HG03520 (cell line): Measurements from ENCODE around the gene ARHGEF38.
A peak's percentile ranks its signal among the peaks of the same experiment; 100 is the strongest.
"Not testable (repeated sequence)": the region's sequence is repeated elsewhere in the genome, so short reads cannot be mapped to it uniquely, and the experiment has no call there.

Experiments
- ATAC-seq: cut with Tn5 transposase; IDR thresholded peaks from one replicate; pipeline ENCODE4 v1.9.1; 2021; ENCODE audit warnings: mild to moderate bottlenecking, moderate library complexity; ENCODE audit not compliant: unreplicated experiment

The ARHGEF38 gene

DNA sequence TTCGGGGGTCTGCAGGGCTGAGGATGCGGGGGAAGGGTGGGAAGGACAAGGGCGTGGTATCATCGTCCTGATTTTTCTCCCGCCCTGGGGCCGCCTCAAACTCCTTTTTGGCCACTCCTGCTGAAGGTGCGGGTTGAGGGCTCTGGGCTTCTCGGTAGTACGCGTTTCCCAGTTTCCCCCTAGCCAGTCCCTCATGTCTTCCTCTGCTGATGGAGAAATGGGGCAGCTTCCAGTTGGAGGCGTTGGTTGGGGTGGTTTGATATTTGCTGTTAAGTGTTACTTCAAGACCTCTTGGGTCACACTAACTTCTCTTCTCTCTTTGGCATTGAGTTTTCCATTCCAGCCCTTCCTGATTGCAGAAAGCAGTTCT, 156.6 kb downstream of the ARHGEF38 start:
- peak; percentile 31 for ATAC-seq

DNA sequence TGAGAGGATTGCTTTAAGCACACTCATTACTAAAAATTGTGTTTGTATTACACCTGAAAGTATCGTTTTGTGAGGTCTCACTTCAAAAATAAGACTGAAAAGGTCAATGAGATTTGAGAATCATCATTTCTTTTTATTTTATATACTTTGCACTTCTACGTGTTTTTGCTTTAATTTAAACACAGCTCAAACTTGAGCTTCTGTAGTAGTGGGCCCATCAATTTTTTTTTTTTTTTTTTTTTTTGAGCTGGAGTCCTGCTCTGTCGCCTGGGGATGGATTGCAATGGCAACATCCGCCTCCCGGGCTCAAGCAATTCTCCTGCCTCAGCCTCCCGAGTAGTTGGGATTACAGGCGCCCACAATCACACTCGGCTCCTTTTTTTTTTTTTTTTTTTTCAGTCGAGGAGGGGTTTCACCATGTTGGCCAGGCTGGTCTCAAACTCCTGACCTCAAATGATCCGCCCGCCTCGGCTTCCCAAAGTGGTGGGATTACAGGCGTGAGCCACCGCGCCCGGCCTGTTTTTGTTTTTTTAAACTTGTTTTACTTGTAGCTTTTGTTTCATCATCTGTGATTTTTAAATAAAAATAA, 157.7 kb downstream of the ARHGEF38 start:
- no peak for ATAC-seq

DNA sequence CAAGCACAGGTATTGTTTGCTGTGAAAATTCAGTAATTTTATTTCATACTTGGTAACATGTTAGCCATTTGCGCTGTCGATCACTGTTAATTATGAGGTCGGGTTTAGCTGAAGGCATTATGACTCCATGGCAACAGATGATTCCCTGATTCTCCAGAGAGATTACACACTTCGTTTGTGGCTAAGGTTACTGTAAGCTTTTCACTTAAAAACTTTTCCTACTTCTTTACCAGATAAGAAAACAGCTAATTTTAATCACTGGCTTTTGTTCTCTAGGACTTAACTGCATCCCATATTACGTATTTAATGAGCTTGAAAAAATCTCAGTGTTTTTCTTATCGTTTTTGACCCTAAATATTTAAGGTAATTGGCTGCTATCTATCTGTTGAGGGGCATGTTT, 158.3 kb downstream of the ARHGEF38 start:
- no peak for ATAC-seq

DNA sequence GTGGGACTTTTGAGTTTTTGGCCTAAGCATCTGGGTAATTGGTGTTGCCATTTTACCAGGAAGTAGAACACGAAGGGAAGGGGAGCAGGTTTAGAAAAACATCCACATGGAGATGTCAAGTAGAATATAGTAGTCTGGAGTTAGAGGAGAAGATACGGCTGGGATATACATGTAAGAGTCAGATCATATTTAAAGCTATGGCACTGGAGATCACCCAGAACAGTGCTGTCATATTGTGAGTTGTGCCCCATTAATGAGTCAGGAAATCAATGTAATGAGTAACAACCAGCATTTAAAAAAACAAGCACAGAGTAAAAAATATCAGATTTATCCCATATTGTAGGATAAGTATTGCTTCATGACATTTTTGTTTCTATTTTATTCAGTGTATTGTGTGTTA, 160.3 kb downstream of the ARHGEF38 start:
- ATAC-seq = no peak

DNA sequence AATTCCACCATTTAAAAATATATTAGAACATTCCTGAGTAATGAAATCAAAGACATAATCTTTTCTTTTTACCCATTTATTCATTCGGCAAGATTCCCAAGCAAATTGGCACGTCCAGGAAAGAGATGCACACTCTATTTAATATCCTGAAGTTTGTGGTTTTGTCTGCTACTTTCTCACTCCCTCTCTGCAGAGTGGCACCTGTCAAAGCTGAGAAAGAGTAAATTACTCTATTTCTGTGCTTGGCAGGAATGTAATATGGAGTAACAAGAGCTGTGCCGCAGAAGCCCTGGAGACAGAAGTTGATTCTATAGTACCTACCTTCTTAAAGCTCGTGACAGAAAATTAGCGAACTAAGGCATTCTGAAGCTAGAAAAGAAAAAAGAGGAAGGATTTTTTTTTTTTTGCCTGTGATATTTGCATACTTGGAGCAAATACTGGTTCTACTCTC, 161.7 kb downstream of the ARHGEF38 start:
- peak; percentile 62 for ATAC-seq

DNA sequence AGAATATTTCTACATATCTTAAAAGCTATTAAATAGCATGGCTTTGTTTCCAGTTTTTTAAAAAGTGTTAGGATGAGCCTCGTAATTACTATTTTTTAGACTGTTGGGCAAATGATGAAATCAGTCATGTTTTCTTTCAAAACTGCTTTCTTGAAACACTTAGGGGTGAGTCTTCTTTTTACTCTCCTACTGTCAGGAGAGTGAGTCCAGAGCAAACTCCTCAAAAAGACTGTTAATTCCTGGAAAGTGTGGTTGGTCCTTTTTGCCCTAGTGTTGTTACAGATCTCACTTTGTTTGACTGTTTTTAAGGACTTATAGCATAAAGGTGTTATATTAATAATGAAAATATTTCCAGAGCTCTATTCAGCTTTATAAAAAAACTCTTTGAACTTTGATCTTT, 162.5 kb downstream of the ARHGEF38 start:
- ATAC-seq = no peak

DNA sequence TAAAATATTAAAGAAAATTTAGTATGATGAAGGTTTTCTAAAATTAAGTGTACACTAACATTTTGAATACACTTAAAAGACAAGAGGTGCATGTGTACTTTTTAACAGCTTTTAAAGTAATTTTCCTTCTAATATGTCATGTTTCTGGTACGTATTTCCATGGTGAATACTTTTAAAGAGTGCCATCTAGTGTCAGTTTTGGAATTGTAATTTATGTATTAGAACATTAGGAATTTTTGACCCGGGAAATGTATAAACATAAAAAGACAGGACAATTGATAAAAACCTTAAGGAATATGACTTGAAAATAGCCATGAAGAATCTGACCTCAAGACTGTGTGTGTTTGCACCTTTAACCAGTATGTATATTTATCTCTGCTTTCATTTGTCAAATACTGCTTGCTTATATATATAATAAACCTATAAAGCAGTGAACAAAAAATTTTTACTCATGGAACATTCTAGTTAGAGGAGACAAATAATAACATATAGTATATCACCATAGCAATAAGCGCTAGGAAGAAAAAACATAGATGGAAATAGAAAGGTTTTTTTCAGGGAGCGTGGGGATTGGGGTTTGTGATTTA, 163.4 kb downstream of the ARHGEF38 start:
- no peak for ATAC-seq

DNA sequence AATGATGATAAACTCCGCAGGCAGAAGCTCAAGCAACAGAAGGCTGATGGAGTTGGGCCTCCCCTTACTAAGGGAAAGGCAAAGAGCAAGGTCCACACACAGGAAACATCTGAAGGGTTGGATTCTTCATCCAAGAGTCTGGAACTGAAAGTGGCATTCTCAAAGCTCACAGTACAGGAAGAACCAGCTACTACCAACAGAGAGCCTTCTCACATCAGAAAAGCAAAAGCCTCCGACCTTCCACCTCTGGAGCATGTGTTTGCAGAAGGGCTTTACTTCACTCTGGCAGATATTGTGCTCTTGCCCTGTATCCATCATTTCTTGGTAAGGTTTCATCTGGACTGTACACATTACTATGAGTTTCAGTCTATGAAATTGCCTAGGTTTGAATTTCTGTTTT, 166.8 kb downstream of the ARHGEF38 start:
- no peak for ATAC-seq

DNA sequence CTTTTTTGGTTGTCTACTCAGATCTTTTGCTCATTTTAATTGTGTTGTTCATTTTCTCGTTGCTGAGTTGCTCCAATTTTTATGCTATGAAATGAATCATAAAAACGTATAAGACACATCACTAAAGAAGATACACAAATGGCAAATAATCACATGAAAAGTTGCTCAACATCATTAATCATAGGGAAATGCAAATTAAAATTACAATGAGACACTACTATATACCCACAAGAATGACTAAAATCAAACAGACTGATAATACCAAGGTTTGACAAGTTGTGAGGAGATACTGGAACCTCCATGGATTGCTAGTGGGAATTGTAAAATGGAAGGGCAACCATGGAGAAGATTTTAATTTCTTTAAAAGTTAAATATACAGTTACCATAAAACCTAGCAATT, 173.2 kb downstream of the ARHGEF38 start:
- ATAC-seq = no peak

DNA sequence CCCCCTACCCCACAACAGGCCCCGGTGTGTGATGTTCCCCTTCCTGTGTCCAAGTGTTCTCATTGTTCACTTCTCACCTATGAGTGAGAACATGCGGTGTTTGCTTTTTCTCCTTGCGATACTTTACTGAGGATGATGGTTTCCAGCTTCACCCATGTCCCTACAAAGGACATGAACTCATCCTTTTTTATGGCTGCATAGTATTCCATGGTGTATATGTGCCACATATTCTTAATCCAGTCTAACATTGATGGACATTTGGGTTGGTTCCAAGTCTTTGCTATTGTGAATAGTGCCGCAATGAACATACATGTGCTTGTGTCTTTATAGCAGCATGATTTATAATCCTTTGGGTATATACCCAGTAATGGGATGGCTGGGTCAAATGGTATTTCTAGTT, 177.5 kb downstream of the ARHGEF38 start:
- not testable (repeated sequence) for ATAC-seq
